Renal cortex interstitium (tissue), 11 donors: ENCODE measurements around the gene DPH5. TPM values are rescaled to one million over a fixed set of nuclear protein-coding genes. Genes with fewer than 3 reads are reported as not detected.

Experiments used
- DNase-seq, 11 donors: peaks; one replicate each; pipeline ENCODE4 v3.0.0-alpha.2; 2013; ENCODE audit warnings: low read depth in 9 of 11, low spot score in 4 of 11; ENCODE audit errors: extremely low read depth in 1 of 11
- polyA plus RNA-seq, 3 donors: library from polyadenylated mRNA; unstranded; fragments of 120-200 nt; gene quantifications; one replicate each; pipeline ENCODE4 v1.2.1, GENCODE V29; 2013; ENCODE audit not compliant: insufficient read length in 3 of 3

Gene DPH5
- polyA plus RNA-seq, 3 donors = 55.6 to 68.3 (median 59.6) TPM

- no peak for DNase-seq
Measured at GRCh38 chr1:101004061-101004460, 21.5 kb downstream of the DPH5 start.

- DNase-seq = no peak
Measured at GRCh38 chr1:101003012-101003650, 22.5 kb downstream of the DPH5 start.

- DNase-seq = no peak
Measured at GRCh38 chr1:101002551-101002950, 23.0 kb downstream of the DPH5 start.

- DNase-seq = no peak
Measured at GRCh38 chr1:101000131-101000873, 25.3 kb downstream of the DPH5 start.

GRCh38 chr1:100998426-100998825, 27.2 kb downstream of the DPH5 start:
- DNase-seq = no peak

GRCh38 chr1:100995198-100995988, 30.2 kb downstream of the DPH5 start:
- DNase-seq = peak in 7 of 11 donors; percentile 2 to 34 (median 29)

GRCh38 chr1:100989306-100990077, 36.1 kb downstream of the DPH5 start:
- DNase-seq = no peak

- DNase-seq = no peak
Measured at GRCh38 chr1:100988121-100988520, 37.5 kb downstream of the DPH5 start.

- no peak for DNase-seq
Measured at GRCh38 chr1:100982793-100983192, 42.8 kb downstream of the DPH5 start.

- DNase-seq = no peak
Measured at GRCh38 chr1:100979631-100980030, 46.0 kb downstream of the DPH5 start.

- no peak for DNase-seq
Measured at GRCh38 chr1:100976936-100977335, 48.6 kb downstream of the DPH5 start.

- no peak for DNase-seq
Measured at GRCh38 chr1:100972185-100972584, 53.4 kb downstream of the DPH5 start.

GRCh38 chr1:100971021-100971420, 54.6 kb downstream of the DPH5 start:
- DNase-seq = no peak

GRCh38 chr1:100969327-100969726, 56.3 kb downstream of the DPH5 start:
- DNase-seq = no peak

GRCh38 chr1:100968621-100969020, 57.0 kb downstream of the DPH5 start:
- DNase-seq = no peak

GRCh38 chr1:100960098-100960497, 65.5 kb downstream of the DPH5 start:
- DNase-seq = no peak

- no peak for DNase-seq
Measured at GRCh38 chr1:100959502-100960060, 66.0 kb downstream of the DPH5 start.

- no peak for DNase-seq
Measured at GRCh38 chr1:100955322-100955721, 70.3 kb downstream of the DPH5 start.
